Caco-2 (cell line): ENCODE data around the gene BEST3. TPM values are rescaled to one million over a fixed set of nuclear protein-coding genes. Genes with fewer than 3 reads are reported as not detected.

Source experiments
- BruUV-seq: library from RNA; stranded (reverse); fragments of 400-500 nt; replicated peaks from 2 replicates; lab custom pipeline; 2021; lab: Mats Ljungman, UMichigan
- CTCF ChIA-PET: fragments of 300-600 bp; sonication (Branson Sonifier 250); formaldehyde crosslinking; loops from one replicate; lab custom pipeline; 2022; ENCODE audit warnings: antibody characterized with exemption; lab: Charles Lee
- POLR2A ChIA-PET: fragments of 300-600 bp; sonication (Branson Sonifier 250); formaldehyde crosslinking; loops from one replicate; lab custom pipeline; 2022; ENCODE audit warnings: antibody characterized with exemption; lab: Charles Lee
- DNase-seq, 2 experiments: peaks; one replicate each; pipeline versions ENCODE4 v3.0.0 to v3.0.0-alpha.2; 2020 to 2022
- H3K27me3 ChIP-seq: replicated peaks from 2 replicates; pipeline ENCODE4 v1.6.0; 2011; ENCODE audit warnings: low read length; ENCODE audit not compliant: control insufficient read depth, insufficient read depth
- H3K36me3 ChIP-seq: 2 replicates; pipeline ENCODE4 v1.5.1; 2011; ENCODE audit warnings: low read length; ENCODE audit not compliant: control insufficient read depth, insufficient read depth
- H3K4me1 ChIP-seq: fragments of 250-450 bp; sonication (Bioruptor Pico); 2 replicates; pipeline ENCODE4 v1.5.1; 2020; ENCODE audit warnings: mild to moderate bottlenecking
- H3K4me3 ChIP-seq: 2 replicates; pipeline ENCODE4 v1.5.1; 2011; ENCODE audit warnings: low read depth, mild to moderate bottlenecking, control low read depth, low read length
- H3K9me3 ChIP-seq: fragments of 250-450 bp; sonication (Bioruptor Pico); 2 replicates; pipeline ENCODE4 v1.5.1; 2020; ENCODE audit warnings: mild to moderate bottlenecking, moderate library complexity
- H3K27ac Mint-ChIP-seq: one replicate; pipeline ENCODE4 v1.8.0; 2022; ENCODE audit warnings: mixed read lengths; ENCODE audit not compliant: unreplicated experiment
- H3K27me3 Mint-ChIP-seq: one replicate; pipeline ENCODE4 v1.8.0; 2022; ENCODE audit warnings: mixed read lengths; ENCODE audit not compliant: insufficient read depth, unreplicated experiment
- H3K36me3 Mint-ChIP-seq: one replicate; pipeline ENCODE4 v1.8.0; 2022; ENCODE audit warnings: mild to moderate bottlenecking, mixed read lengths; ENCODE audit not compliant: insufficient read depth, unreplicated experiment
- H3K4me1 Mint-ChIP-seq: one replicate; pipeline ENCODE4 v1.8.0; 2022; ENCODE audit warnings: low read depth, mixed read lengths; ENCODE audit not compliant: unreplicated experiment
- H3K4me3 Mint-ChIP-seq: one replicate; pipeline ENCODE4 v1.8.0; 2022; ENCODE audit warnings: mild to moderate bottlenecking, moderate library complexity, mixed read lengths; ENCODE audit not compliant: unreplicated experiment
- H3K9me3 Mint-ChIP-seq: one replicate; pipeline ENCODE4 v1.8.0; 2022; ENCODE audit warnings: mixed read lengths; ENCODE audit not compliant: unreplicated experiment
- intact Hi-C: fragments of 100-400 bp; cut with micrococcal nuclease; formaldehyde crosslinking; loops from one replicate; pipeline ENCODE4 v1.10.0; 2022; ENCODE audit not compliant: unreplicated experiment
- total RNA-seq: library from RNA; stranded (reverse); gene quantifications from 2 replicates; pipeline ENCODE4 v1.2.3, GENCODE V29; 2022
- TF ChIP-seq, protein P1 (sequence below), 2 experiments: fragments of 200-600 bp in 1 of 2; IDR thresholded peaks; 1 replicate in 1 of 2; 2 replicates in 1 of 2; pipeline versions ENCODE4 v1.5.1 to v1.8.0; 2011 to 2022; ENCODE audit warnings: antibody characterized with exemption in 1 of 2, control low read depth in 1 of 2, inconsistent platforms in 1 of 2, low read depth in 1 of 2, low read length in 1 of 2, mild to moderate bottlenecking in 1 of 2, moderate library complexity in 1 of 2; ENCODE audit not compliant: insufficient read depth in 1 of 2, severe bottlenecking in 1 of 2, unreplicated experiment in 1 of 2

Gene BEST3
- total RNA-seq, 1 experiment from 2014 or later = 1.3 TPM

DNA sequence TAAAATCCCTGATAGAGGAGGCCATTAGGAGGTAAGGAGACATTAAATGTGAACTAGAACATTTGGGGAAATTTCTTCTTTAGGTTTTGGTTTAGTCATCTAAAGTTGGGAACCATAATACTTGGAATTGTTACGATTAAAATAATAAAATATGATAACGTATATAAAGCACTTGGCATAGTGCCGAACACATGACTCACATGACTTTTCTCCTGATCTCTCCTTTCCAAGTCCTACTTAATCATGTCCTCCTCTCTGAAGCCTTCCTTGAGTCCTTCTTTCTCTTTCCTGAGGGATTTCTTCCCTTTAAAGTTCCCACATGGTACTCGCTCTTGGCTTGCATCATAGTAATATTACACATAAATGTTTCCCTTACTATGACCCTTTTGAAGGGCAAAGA lies 20.0 kb downstream of the BEST3 start:
- CTCF ChIA-PET = no interaction called here
- Mint-ChIP-seq H3K27ac (no peak overlapping the region), H3K36me3 (no peaks in the 10 kb centered on the region), H3K4me3 (no peak overlapping the region), H3K4me1 (no peaks in the 10 kb centered on the region), H3K27me3 (no peaks in the 10 kb centered on the region), H3K9me3 (no peaks in the 10 kb centered on the region)
- Histone ChIP-seq H3K9me3 (no peaks in the 10 kb centered on the region), H3K36me3 (no peaks in the 10 kb centered on the region), H3K4me1 (no peaks in the 10 kb centered on the region), H3K27me3 (no peaks in the 10 kb centered on the region), H3K4me3 (no peak overlapping the region)
- TF ChIP-seq, protein P1, sequence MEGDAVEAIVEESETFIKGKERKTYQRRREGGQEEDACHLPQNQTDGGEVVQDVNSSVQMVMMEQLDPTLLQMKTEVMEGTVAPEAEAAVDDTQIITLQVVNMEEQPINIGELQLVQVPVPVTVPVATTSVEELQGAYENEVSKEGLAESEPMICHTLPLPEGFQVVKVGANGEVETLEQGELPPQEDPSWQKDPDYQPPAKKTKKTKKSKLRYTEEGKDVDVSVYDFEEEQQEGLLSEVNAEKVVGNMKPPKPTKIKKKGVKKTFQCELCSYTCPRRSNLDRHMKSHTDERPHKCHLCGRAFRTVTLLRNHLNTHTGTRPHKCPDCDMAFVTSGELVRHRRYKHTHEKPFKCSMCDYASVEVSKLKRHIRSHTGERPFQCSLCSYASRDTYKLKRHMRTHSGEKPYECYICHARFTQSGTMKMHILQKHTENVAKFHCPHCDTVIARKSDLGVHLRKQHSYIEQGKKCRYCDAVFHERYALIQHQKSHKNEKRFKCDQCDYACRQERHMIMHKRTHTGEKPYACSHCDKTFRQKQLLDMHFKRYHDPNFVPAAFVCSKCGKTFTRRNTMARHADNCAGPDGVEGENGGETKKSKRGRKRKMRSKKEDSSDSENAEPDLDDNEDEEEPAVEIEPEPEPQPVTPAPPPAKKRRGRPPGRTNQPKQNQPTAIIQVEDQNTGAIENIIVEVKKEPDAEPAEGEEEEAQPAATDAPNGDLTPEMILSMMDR (IDR thresholded peaks at IDR 0.05; ENCODE audit: insufficient read depth in 1 of 2, low read depth in 1 of 2, low read length in 1 of 2, severe bottlenecking in 1 of 2, unreplicated experiment in 1 of 2) = no peak
- intact Hi-C loops = no loop called here
- no peak for DNase-seq
- POLR2A ChIA-PET = no interaction called here
- BruUV-seq = no TSS peak

DNA sequence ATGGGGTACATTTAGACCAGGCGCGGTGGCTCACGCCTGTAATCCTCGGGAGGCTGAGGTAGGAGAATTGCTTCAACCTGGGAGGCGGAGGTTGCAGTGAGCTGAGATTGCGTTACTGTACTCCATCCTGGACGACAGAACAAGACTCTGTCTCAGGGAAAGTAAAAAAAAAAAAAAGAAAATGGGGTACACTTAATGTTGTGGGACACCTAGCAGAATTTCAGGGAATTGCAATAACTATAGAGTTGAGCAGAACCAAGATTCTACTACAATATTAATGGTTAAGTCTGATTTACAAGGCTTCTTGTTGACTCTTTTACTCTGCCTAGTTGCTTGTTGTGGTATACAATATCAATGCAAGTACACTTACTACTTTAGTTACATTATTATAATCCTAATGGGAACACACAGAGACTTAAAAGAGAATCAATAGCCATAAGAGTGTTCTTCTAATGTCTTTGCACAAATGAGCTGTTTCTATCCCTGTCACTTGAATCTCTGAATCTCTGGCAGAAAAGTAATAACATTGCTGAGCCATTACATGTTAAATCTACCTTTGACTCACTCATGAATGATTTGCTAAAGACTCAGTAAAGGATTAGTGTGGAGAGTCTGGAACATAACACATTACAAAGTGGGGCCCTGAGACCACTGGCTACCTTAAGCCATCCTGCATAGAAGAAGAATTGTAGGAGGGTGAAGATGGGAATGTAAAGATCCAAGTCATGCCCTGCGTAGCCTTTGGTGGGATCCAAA lies 22.7 kb downstream of the BEST3 start:
- Mint-ChIP-seq H3K27ac (no peak overlapping the region), H3K36me3 (no peaks in the 10 kb centered on the region), H3K27me3 (peaks cover 2% of the 10 kb centered on the region), H3K4me1 (no peaks in the 10 kb centered on the region), H3K4me3 (no peak overlapping the region), H3K9me3 (no peaks in the 10 kb centered on the region)
- ChIA-PET POLR2A (no interaction called here), CTCF (interaction anchor here (0.5 kb wide), 1 partner anchor 319 kb away, joined by 6 read pairs; no protein-coding TSS in a partner anchor)
- Histone ChIP-seq H3K4me3 (no peak overlapping the region), H3K27me3 (no peaks in the 10 kb centered on the region), H3K4me1 (no peaks in the 10 kb centered on the region), H3K36me3 (no peaks in the 10 kb centered on the region), H3K9me3 (no peaks in the 10 kb centered on the region)
- BruUV-seq = no TSS peak
- DNase-seq = no peak
- intact Hi-C loops = no loop called here
- TF ChIP-seq, protein P1 (IDR thresholded peaks at IDR 0.05; ENCODE audit: insufficient read depth in 1 of 2, low read depth in 1 of 2, low read length in 1 of 2, severe bottlenecking in 1 of 2, unreplicated experiment in 1 of 2) = peak; percentile 4 to 9

DNA sequence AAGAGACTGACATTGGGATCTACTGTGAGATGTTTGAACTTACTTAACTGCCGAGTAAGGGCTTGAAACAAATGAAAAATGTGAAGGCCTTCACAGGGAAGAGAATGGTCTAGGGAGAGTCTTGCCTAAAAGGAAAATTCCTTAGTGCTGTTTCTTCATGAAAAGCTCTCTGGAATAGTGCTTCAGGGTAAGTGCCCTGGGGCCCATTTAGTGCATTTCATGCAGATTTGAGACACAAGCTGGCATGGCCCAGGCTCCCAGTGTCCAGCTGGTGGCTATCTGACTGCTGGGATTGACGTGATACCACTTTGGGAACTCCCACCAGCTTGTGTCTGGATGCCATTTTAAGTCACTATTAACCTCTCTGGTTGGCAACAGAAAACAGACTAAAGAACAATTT lies 26.9 kb downstream of the BEST3 start:
- Mint-ChIP-seq H3K36me3 (no peaks in the 10 kb centered on the region), H3K27me3 (peaks cover 2% of the 10 kb centered on the region), H3K4me1 (no peaks in the 10 kb centered on the region), H3K4me3 (no peak overlapping the region), H3K9me3 (no peaks in the 10 kb centered on the region), H3K27ac (no peak overlapping the region)
- H3K36me3 ChIP-seq = no peaks in the 10 kb centered on the region
- DNase-seq = no peak
- CTCF ChIA-PET = no interaction called here
- no peaks in the 10 kb centered on the region for H3K27me3 ChIP-seq
- intact Hi-C loops = no loop called here
- POLR2A ChIA-PET = no interaction called here
- H3K9me3 ChIP-seq = no peaks in the 10 kb centered on the region
- no TSS peak for BruUV-seq
- no peaks in the 10 kb centered on the region; the same call in 1 of the 2 replicates for H3K4me1 ChIP-seq
- no peak overlapping the region for H3K4me3 ChIP-seq
- TF ChIP-seq, protein P1 (IDR thresholded peaks at IDR 0.05; ENCODE audit: insufficient read depth in 1 of 2, low read depth in 1 of 2, low read length in 1 of 2, severe bottlenecking in 1 of 2, unreplicated experiment in 1 of 2) = no peak
